ENCODE data around the gene GFPT1. TPM values are rescaled to one million over a fixed set of nuclear protein-coding genes. Genes with fewer than 3 reads are reported as not detected.

Gene GFPT1
- total and polyA plus RNA-seq, 5 experiments from 2014 or later = 6.2 to 20.2 (median 12.1) TPM

GRCh38 chr2:69296421-69296820 lies 90.6 kb downstream of the GFPT1 start:
- H3K4me1 Mint-ChIP-seq = no peaks in the 10 kb centered on the region
- H3K36me3 Mint-ChIP-seq = no peaks in the 10 kb centered on the region
- ATAC-seq (no peak), DNase-seq (no peak)
- POLR2A ChIA-PET = no interaction called here
- no peak overlapping the region for H3K4me3 Mint-ChIP-seq
- no peaks in the 10 kb centered on the region for H3K9me3 Mint-ChIP-seq
- H3K27me3 Mint-ChIP-seq = peaks cover 0 to 9% (median 2%) of the 10 kb centered on the region in 5 donors
- H3K27ac Mint-ChIP-seq = no peak overlapping the region

GRCh38 chr2:69292256-69292655 lies 94.8 kb downstream of the GFPT1 start:
- POLR2A ChIA-PET = no interaction called here
- Mint-ChIP-seq H3K27me3 (peaks cover 0 to 5% (median 0%) of the 10 kb centered on the region in 5 donors), H3K4me1 (no peaks in the 10 kb centered on the region), H3K27ac (no peak overlapping the region), H3K9me3 (no peaks in the 10 kb centered on the region), H3K4me3 (no peak overlapping the region), H3K36me3 (no peaks in the 10 kb centered on the region)
- ATAC-seq (no peak), DNase-seq (no peak)

- Mint-ChIP-seq H3K9me3 (no peaks in the 10 kb centered on the region), H3K36me3 (no peaks in the 10 kb centered on the region), H3K27ac (no peak overlapping the region), H3K4me3 (no peak overlapping the region), H3K27me3 (peaks cover 0 to 5% (median 0%) of the 10 kb centered on the region in 5 donors), H3K4me1 (no peaks in the 10 kb centered on the region)
- no peak for ATAC-seq
- no peak for DNase-seq
- POLR2A ChIA-PET = no interaction called here
Observed at GRCh38 chr2:69291721-69292120, 95.3 kb downstream of the GFPT1 start.

GRCh38 chr2:69291004-69291650 lies 95.9 kb downstream of the GFPT1 start:
- DNase-seq (no peak), ATAC-seq (no peak)
- Mint-ChIP-seq H3K9me3 (no peaks in the 10 kb centered on the region), H3K4me1 (no peaks in the 10 kb centered on the region), H3K4me3 (no peak overlapping the region), H3K27ac (no peak overlapping the region), H3K27me3 (peaks cover 0 to 4% (median 0%) of the 10 kb centered on the region in 5 donors), H3K36me3 (no peaks in the 10 kb centered on the region)
- POLR2A ChIA-PET = no interaction called here

- Mint-ChIP-seq H3K4me1 (no peaks in the 10 kb centered on the region), H3K36me3 (no peaks in the 10 kb centered on the region), H3K4me3 (no peak overlapping the region), H3K9me3 (no peaks in the 10 kb centered on the region), H3K27me3 (peaks cover 0 to 1% (median 0%) of the 10 kb centered on the region in 5 donors), H3K27ac (no peak overlapping the region)
- DNase-seq (no peak), ATAC-seq (no peak)
- POLR2A ChIA-PET = no interaction called here
Observed at GRCh38 chr2:69288429-69288828, 98.6 kb downstream of the GFPT1 start.

GRCh38 chr2:69287544-69287943 lies 99.5 kb downstream of the GFPT1 start:
- no peaks in the 10 kb centered on the region for H3K4me1 Mint-ChIP-seq
- POLR2A ChIA-PET = no interaction called here

GRCh38 chr2:69285379-69285894 lies 101.6 kb downstream of the GFPT1 start:
- Mint-ChIP-seq H3K9me3 (peaks cover 0 to 3% (median 0%) of the 10 kb centered on the region in 9 donors), H3K36me3 (no peaks in the 10 kb centered on the region), H3K27me3 (peaks cover 0 to 14% (median 3%) of the 10 kb centered on the region in 5 donors), H3K4me1 (no peaks in the 10 kb centered on the region), H3K4me3 (no peak overlapping the region), H3K27ac (no peak overlapping the region)
- POLR2A ChIA-PET = no interaction called here
- DNase-seq (no peak), ATAC-seq (no peak)

More at GRCh38 chr2:69287544-69287943, 99.5 kb downstream of the GFPT1 start:
- no peaks in the 10 kb centered on the region for H3K36me3 Mint-ChIP-seq
- DNase-seq = no peak
- H3K9me3 Mint-ChIP-seq = no peaks in the 10 kb centered on the region
- peaks cover 0 to 1% (median 0%) of the 10 kb centered on the region in 5 donors for H3K27me3 Mint-ChIP-seq
- H3K4me3 Mint-ChIP-seq = no peak overlapping the region
- ATAC-seq = no peak
- H3K27ac Mint-ChIP-seq = no peak overlapping the region

GRCh38 chr2:69280796-69281412 lies 106.1 kb downstream of the GFPT1 start:
- Mint-ChIP-seq H3K27me3 (peaks cover 6 to 29% (median 16%) of the 10 kb centered on the region in 5 donors), H3K4me1 (no peaks in the 10 kb centered on the region), H3K4me3 (no peak overlapping the region), H3K36me3 (no peaks in the 10 kb centered on the region), H3K27ac (no peak overlapping the region), H3K9me3 (peaks cover 0 to 3% (median 0%) of the 10 kb centered on the region in 9 donors)
- no peak for DNase-seq
- POLR2A ChIA-PET = no interaction called here
- no peak for ATAC-seq

GRCh38 chr2:69279931-69280681 lies 106.9 kb downstream of the GFPT1 start:
- Mint-ChIP-seq H3K9me3 (peaks cover 0 to 3% (median 0%) of the 10 kb centered on the region in 9 donors), H3K4me3 (no peak overlapping the region), H3K4me1 (no peaks in the 10 kb centered on the region), H3K36me3 (no peaks in the 10 kb centered on the region), H3K27ac (no peak overlapping the region), H3K27me3 (peaks cover 9 to 37% (median 20%) of the 10 kb centered on the region in 5 donors)
- POLR2A ChIA-PET = no interaction called here
- ATAC-seq = no peak
- no peak for DNase-seq

- H3K27me3 Mint-ChIP-seq = peaks cover 12 to 46% (median 22%) of the 10 kb centered on the region in 5 donors
- no peak for DNase-seq
- POLR2A ChIA-PET = no interaction called here
Observed at GRCh38 chr2:69279211-69279610, 107.8 kb downstream of the GFPT1 start.

GRCh38 chr2:69278366-69278765 lies 108.7 kb downstream of the GFPT1 start:
- peaks cover 0 to 3% (median 0%) of the 10 kb centered on the region in 9 donors for H3K9me3 Mint-ChIP-seq
- POLR2A ChIA-PET = no interaction called here
- H3K27ac Mint-ChIP-seq = no peak overlapping the region

More at GRCh38 chr2:69279211-69279610, 107.8 kb downstream of the GFPT1 start:
- Mint-ChIP-seq H3K4me3 (no peak overlapping the region), H3K4me1 (no peaks in the 10 kb centered on the region), H3K9me3 (peaks cover 0 to 3% (median 0%) of the 10 kb centered on the region in 9 donors), H3K27ac (no peak overlapping the region), H3K36me3 (no peaks in the 10 kb centered on the region)
- no peak for ATAC-seq

GRCh38 chr2:69275490-69275889 lies 111.5 kb downstream of the GFPT1 start:
- Mint-ChIP-seq H3K27ac (no peak overlapping the region), H3K27me3 (peaks cover 23 to 60% (median 41%) of the 10 kb centered on the region in 5 donors), H3K4me3 (no peak overlapping the region), H3K9me3 (no peaks in the 10 kb centered on the region), H3K36me3 (no peaks in the 10 kb centered on the region), H3K4me1 (peaks cover 0 to 3% (median 0%) of the 10 kb centered on the region in 4 donors)
- no peak for ATAC-seq
- DNase-seq = no peak
- POLR2A ChIA-PET = no interaction called here

More at GRCh38 chr2:69278366-69278765, 108.7 kb downstream of the GFPT1 start:
- DNase-seq = no peak
- no peak overlapping the region for H3K4me3 Mint-ChIP-seq
- H3K36me3 Mint-ChIP-seq = no peaks in the 10 kb centered on the region
- no peaks in the 10 kb centered on the region for H3K4me1 Mint-ChIP-seq
- H3K27me3 Mint-ChIP-seq = peaks cover 18 to 54% (median 29%) of the 10 kb centered on the region in 5 donors
- no peak for ATAC-seq
